Right lobe of liver (tissue), 6 donors: Measurements from ENCODE around the gene FHIT. TPM values are rescaled to one million over a fixed set of nuclear protein-coding genes. Genes with fewer than 3 reads are reported as not detected.

ENCODE experiments used
- ATAC-seq, 4 donors: fragments of 200-7000 bp; cut with Tn5 transposase; one replicate each; pipeline ENCODE4 v1.9.1; 2020; ENCODE audit warnings: mild to moderate bottlenecking in 4 of 4, moderate library complexity in 4 of 4
- DNase-seq, 3 donors: peaks; one replicate each; pipeline ENCODE4 v3.0.0-alpha.2; 2020
- H3K27ac ChIP-seq, 3 donors: fragments of 200-600 bp; one replicate each; pipeline ENCODE4 v1.8.0; 2022
- H3K27me3 ChIP-seq, 2 donors: fragments of 200-600 bp; one replicate each; pipeline ENCODE4 v1.8.0; 2022
- H3K36me3 ChIP-seq, 4 donors: fragments of 200-600 bp; sonication (generic) in 1 of 4; one replicate each; pipeline versions ENCODE4 v1.5.1 to v1.8.0; 2017 to 2022; ENCODE audit warnings: control low read depth in 1 of 4
- H3K4me1 ChIP-seq, 4 donors: fragments of 200-600 bp; sonication (generic) in 1 of 4; one replicate each; pipeline versions ENCODE4 v1.5.1 to v1.8.0; 2017 to 2022; ENCODE audit warnings: control low read depth in 1 of 4
- H3K4me3 ChIP-seq, 3 donors: fragments of 200-600 bp; one replicate each; pipeline ENCODE4 v1.8.0; 2022
- H3K9me3 ChIP-seq, 4 donors: fragments of 200-600 bp; sonication (generic) in 1 of 4; one replicate each; pipeline versions ENCODE4 v1.5.1 to v1.8.0; 2017 to 2022; ENCODE audit warnings: control low read depth in 1 of 4
- POLR2A ChIP-seq: fragments of 450-650 bp; IDR thresholded peaks from one replicate; pipeline ENCODE4 v1.6.1; 2017; ENCODE audit warnings: antibody characterized with exemption, mild to moderate bottlenecking
- WGBS: methylation state at CpG from one replicate; pipeline ENCODE4 v1.1.6; 2018; ENCODE audit warnings: low coverage, low lambda C conversion rate; ENCODE audit not compliant: insufficient coverage; ENCODE audit errors: missing lambda C conversion rate; 5-methylcytosine and 5-hydroxymethylcytosine counted together
- intact Hi-C, 2 donors: fragments of 100-400 bp; cut with DNase I; formaldehyde crosslinking; loops; one replicate each; pipeline versions ENCODE4 v1.11.2 to v1.14.1; 2022
- total RNA-seq, 6 experiments: library from RNA; depleted of rRNA in 2 of 6; stranded (reverse); fragments of >200 nt in 2 of 6; fragmentation: NEBNext Ultra II Directional in 3 of 6; extraction: Animal tissue kit (Norgen Biotek cat#: 25700) in 3 of 6; gene quantifications; one replicate each; pipeline versions ENCODE4 v1.1.0 to v1.2.4, GENCODE V29; 2016 to 2023
- TF ChIP-seq, protein P1 (sequence below), 4 donors: fragments of 200-600 bp in 3 of 4; fragments of 450-650 bp in 1 of 4; IDR thresholded peaks; one replicate each; pipeline versions ENCODE4 v1.5.1 to v1.8.0; 2016 to 2022; ENCODE audit warnings: antibody characterized with exemption in 4 of 4, mild to moderate bottlenecking in 2 of 4
- donor health status: DM: no; HTN: yes; CAD: no.
- donor health status: DM: no; HTN: no; CAD: no.
- donor health status: DM: no; HTN: no; CAD: no.
- donor health status: DM: no; HTN: yes; CAD: no.
- donor health status: DM: no; HTN: yes; CAD: no.

Gene FHIT
- total RNA-seq, 6 experiments from 2014 or later: 6.6 to 11.2 (median 8.0) TPM

GRCh38 chr3:59762941-59763340 is 1488.3 kb downstream of the FHIT start:
- WGBS: 75% methylated on average over 5 of the region's 5 CpGs
- no peak overlapping the region for H3K4me3 ChIP-seq
- intact Hi-C loops: no loop called here
- H3K9me3 ChIP-seq: no peaks in the 10 kb centered on the region
- H3K27ac ChIP-seq: no peak overlapping the region
- ATAC-seq (no peak), DNase-seq (no peak)
- peaks cover 0 to 9% (median 0%) of the 10 kb centered on the region in 4 donors for H3K4me1 ChIP-seq
- no peaks in the 10 kb centered on the region for H3K36me3 ChIP-seq
- no peaks in the 10 kb centered on the region for H3K27me3 ChIP-seq
- TF ChIP-seq, protein P1, sequence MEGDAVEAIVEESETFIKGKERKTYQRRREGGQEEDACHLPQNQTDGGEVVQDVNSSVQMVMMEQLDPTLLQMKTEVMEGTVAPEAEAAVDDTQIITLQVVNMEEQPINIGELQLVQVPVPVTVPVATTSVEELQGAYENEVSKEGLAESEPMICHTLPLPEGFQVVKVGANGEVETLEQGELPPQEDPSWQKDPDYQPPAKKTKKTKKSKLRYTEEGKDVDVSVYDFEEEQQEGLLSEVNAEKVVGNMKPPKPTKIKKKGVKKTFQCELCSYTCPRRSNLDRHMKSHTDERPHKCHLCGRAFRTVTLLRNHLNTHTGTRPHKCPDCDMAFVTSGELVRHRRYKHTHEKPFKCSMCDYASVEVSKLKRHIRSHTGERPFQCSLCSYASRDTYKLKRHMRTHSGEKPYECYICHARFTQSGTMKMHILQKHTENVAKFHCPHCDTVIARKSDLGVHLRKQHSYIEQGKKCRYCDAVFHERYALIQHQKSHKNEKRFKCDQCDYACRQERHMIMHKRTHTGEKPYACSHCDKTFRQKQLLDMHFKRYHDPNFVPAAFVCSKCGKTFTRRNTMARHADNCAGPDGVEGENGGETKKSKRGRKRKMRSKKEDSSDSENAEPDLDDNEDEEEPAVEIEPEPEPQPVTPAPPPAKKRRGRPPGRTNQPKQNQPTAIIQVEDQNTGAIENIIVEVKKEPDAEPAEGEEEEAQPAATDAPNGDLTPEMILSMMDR (IDR thresholded peaks at IDR 0.05): no peak
- TF ChIP-seq POLR2A: no peak

GRCh38 chr3:59759298-59760031 is 1491.8 kb downstream of the FHIT start:
- Histone ChIP-seq H3K4me3 (no peak overlapping the region), H3K36me3 (no peaks in the 10 kb centered on the region), H3K27me3 (no peaks in the 10 kb centered on the region), H3K27ac (no peak overlapping the region), H3K4me1 (peaks cover 0 to 9% (median 0%) of the 10 kb centered on the region in 4 donors), H3K9me3 (no peaks in the 10 kb centered on the region)
- DNase-seq: peak in 1 of 3 donors; percentile 71
- peak; percentile 63 to 76 (median 72) for ATAC-seq
- intact Hi-C loops: no loop called here
- WGBS: 25% methylated on average over 4 of the region's 6 CpGs
- TF ChIP-seq, protein P1 (IDR thresholded peaks at IDR 0.05): no peak
- TF ChIP-seq POLR2A: no peak

DNA sequence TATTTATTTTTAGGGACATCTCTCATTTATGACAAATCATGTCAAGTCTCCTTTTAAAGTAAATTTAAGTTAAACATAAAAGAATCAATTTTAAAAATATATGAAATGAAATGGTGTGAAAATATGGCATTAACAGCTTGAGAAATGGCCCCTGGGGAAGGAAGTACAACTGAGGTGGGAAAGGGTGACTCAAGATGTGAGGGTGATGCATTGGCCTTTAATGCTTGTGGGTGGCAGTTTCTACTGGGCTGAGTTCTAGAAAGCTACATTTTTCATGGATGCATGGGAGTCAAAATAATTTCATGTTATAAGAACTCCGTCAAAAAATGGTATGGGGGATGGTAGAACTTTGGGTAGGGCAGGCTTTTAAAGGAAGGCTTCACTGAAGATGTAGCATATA is 1492.6 kb downstream of the FHIT start:
- H3K4me1 ChIP-seq: peaks cover 0 to 9% (median 0%) of the 10 kb centered on the region in 4 donors
- H3K36me3 ChIP-seq: no peaks in the 10 kb centered on the region
- ATAC-seq: no peak
- no peak overlapping the region for H3K4me3 ChIP-seq
- H3K27ac ChIP-seq: no peak overlapping the region
- intact Hi-C loops: no loop called here
- H3K27me3 ChIP-seq: no peaks in the 10 kb centered on the region
- DNase-seq: no peak
- WGBS: 92% methylated on average over 1 of the region's 1 CpG
- TF ChIP-seq, protein P1 (IDR thresholded peaks at IDR 0.05): no peak
- no peak for TF ChIP-seq POLR2A
- no peaks in the 10 kb centered on the region for H3K9me3 ChIP-seq

- Histone ChIP-seq H3K4me3 (no peak overlapping the region), H3K9me3 (no peaks in the 10 kb centered on the region), H3K4me1 (peaks cover 0 to 9% (median 0%) of the 10 kb centered on the region in 4 donors), H3K36me3 (no peaks in the 10 kb centered on the region), H3K27ac (no peak overlapping the region), H3K27me3 (no peaks in the 10 kb centered on the region)
- TF ChIP-seq POLR2A: no peak
- TF ChIP-seq, protein P1 (IDR thresholded peaks at IDR 0.05): no peak
- no peak for ATAC-seq
- DNase-seq: no peak
- intact Hi-C loops: no loop called here
- WGBS: 59% methylated on average over 5 of the region's 5 CpGs
These were observed 1494.3 kb downstream of the FHIT start for GRCh38 chr3:59756934-59757333.
